Mesendoderm (in vitro differentiated cells): Measurements from ENCODE around the gene RAB11FIP4.
A peak's percentile ranks its signal among the peaks of the same experiment; 100 is the strongest.

Source experiments
- DNase-seq: peaks from one replicate; pipeline ENCODE4 v3.0.0; 2013
- H2AK5ac ChIP-seq: 2 replicates; pipeline ENCODE4 v1.6.1; 2013; ENCODE audit warnings: low read length, inconsistent platforms
- H2BK120ac ChIP-seq: 2 replicates; pipeline ENCODE4 v1.6.1; 2013; ENCODE audit warnings: low read depth, mild to moderate bottlenecking, low read length, moderate library complexity, mixed read lengths
- H2BK15ac ChIP-seq: replicated peaks from 2 replicates; pipeline ENCODE4 v1.6.1; 2013; ENCODE audit warnings: low read depth, mild to moderate bottlenecking, moderate library complexity
- H2BK5ac ChIP-seq: 2 replicates; pipeline ENCODE4 v1.6.1; 2013; ENCODE audit warnings: low read length, inconsistent platforms
- H3K18ac ChIP-seq: 2 replicates; pipeline ENCODE4 v1.6.1; 2013; ENCODE audit warnings: mild to moderate bottlenecking, low read length, mixed read lengths
- H3K23ac ChIP-seq: one replicate; pipeline ENCODE4 v1.6.1; 2013; ENCODE audit warnings: low read length
- H3K27ac ChIP-seq: 2 replicates; pipeline ENCODE4 v1.5.1; 2013; ENCODE audit warnings: low read depth, mild to moderate bottlenecking, inconsistent platforms, low read length, moderate library complexity
- H3K27me3 ChIP-seq: 2 replicates; pipeline ENCODE4 v1.6.1; 2013; ENCODE audit warnings: low read length, control low read depth, mild to moderate bottlenecking, inconsistent platforms; ENCODE audit not compliant: insufficient read depth, poor library complexity
- H3K36me3 ChIP-seq: 2 replicates; pipeline ENCODE4 v1.6.1; 2013; ENCODE audit warnings: low read length, inconsistent platforms; ENCODE audit not compliant: control insufficient read depth, insufficient read depth
- H3K4ac ChIP-seq: one replicate; pipeline ENCODE4 v1.6.1; 2013; ENCODE audit warnings: low read depth, mild to moderate bottlenecking, low read length, moderate library complexity
- H3K4me1 ChIP-seq: 2 replicates; pipeline ENCODE4 v1.6.1; 2013; ENCODE audit warnings: low read depth, low read length, inconsistent platforms; ENCODE audit not compliant: control insufficient read depth
- H3K4me2 ChIP-seq: 2 replicates; pipeline ENCODE4 v1.6.1; 2013; ENCODE audit warnings: low read length
- H3K4me3 ChIP-seq: 2 replicates; pipeline ENCODE4 v1.5.1; 2013; ENCODE audit warnings: mild to moderate bottlenecking, low read length
- H3K56ac ChIP-seq: one replicate; pipeline ENCODE4 v1.6.1; 2013; ENCODE audit warnings: low read length
- H3K79me1 ChIP-seq: 2 replicates; pipeline ENCODE4 v1.6.1; 2013; ENCODE audit warnings: low read length, inconsistent platforms
- H3K79me2 ChIP-seq: 2 replicates; pipeline ENCODE4 v1.6.1; 2013; ENCODE audit warnings: mild to moderate bottlenecking, low read length; ENCODE audit not compliant: control insufficient read depth, insufficient read depth
- H3K9ac ChIP-seq: 2 replicates; pipeline ENCODE4 v1.6.1; 2013; ENCODE audit warnings: low read length, inconsistent platforms
- H4K5ac ChIP-seq: one replicate; pipeline ENCODE4 v1.6.1; 2013; ENCODE audit warnings: low read length
- H4K8ac ChIP-seq: one replicate; pipeline ENCODE4 v1.6.1; 2013; ENCODE audit warnings: low read depth, mild to moderate bottlenecking, control low read depth, low read length, moderate library complexity
- WGBS: extraction: QIAGEN DNeasy Blood & Tissue Kit; methylation state at CpG from one replicate; pipeline ENCODE4 v1.1.7; 2013; ENCODE audit warnings: low lambda C conversion rate, missing lambda C conversion rate; ENCODE audit not compliant: insufficient coverage; ENCODE audit errors: extremely low coverage; 5-methylcytosine and 5-hydroxymethylcytosine counted together

The RAB11FIP4 gene

GRCh38 chr17:31373150-31374093 is 18.1 kb upstream of the RAB11FIP4 start:
- H2BK5ac ChIP-seq, result no peak overlapping the region
- no peak overlapping the region for H3K9ac ChIP-seq
- no peaks in the 10 kb centered on the region for H3K79me1 ChIP-seq
- no peak overlapping the region for H3K4me2 ChIP-seq
- H2BK120ac ChIP-seq, result no peak overlapping the region
- no CpG with 5 or more reads among the region's 10 CpGs for WGBS
- no peak overlapping the region for H3K23ac ChIP-seq
- no peaks in the 10 kb centered on the region for H3K27me3 ChIP-seq
- no peak overlapping the region for H2AK5ac ChIP-seq
- no peak overlapping the region for H4K8ac ChIP-seq
- no peak overlapping the region for H4K5ac ChIP-seq
- DNase-seq, result peak; percentile 60
- H3K79me2 ChIP-seq, result no peaks in the 10 kb centered on the region
- no peak overlapping the region for H3K56ac ChIP-seq
- peaks cover 1% of the 10 kb centered on the region for H3K4me1 ChIP-seq
- H3K36me3 ChIP-seq, result no peaks in the 10 kb centered on the region
- H3K4me3 ChIP-seq, result no peak overlapping the region
- no peak overlapping the region for H2BK15ac ChIP-seq
- no peak overlapping the region for H3K27ac ChIP-seq
- no peak overlapping the region for H3K4ac ChIP-seq
- no peak overlapping the region for H3K18ac ChIP-seq

GRCh38 chr17:31374094-31374447 is 17.4 kb upstream of the RAB11FIP4 start:
- Histone ChIP-seq H3K4me1 (peaks cover 3% of the 10 kb centered on the region), H3K27me3 (no peaks in the 10 kb centered on the region), H3K18ac (no peak overlapping the region), H2BK120ac (no peak overlapping the region), H2AK5ac (no peak overlapping the region), H3K23ac (no peak overlapping the region), H3K56ac (no peak overlapping the region), H3K79me2 (no peaks in the 10 kb centered on the region), H2BK15ac (no peak overlapping the region), H3K9ac (no peak overlapping the region), H3K4ac (no peak overlapping the region), H3K27ac (no peak overlapping the region), H3K4me2 (no peak overlapping the region), H4K5ac (no peak overlapping the region), H4K8ac (no peak overlapping the region), H3K36me3 (no peaks in the 10 kb centered on the region), H3K4me3 (no peak overlapping the region), H3K79me1 (no peaks in the 10 kb centered on the region), H2BK5ac (no peak overlapping the region)
- whole genome bisulfite sequencing, result no CpG with 5 or more reads among the region's 6 CpGs
- no peak for DNase-seq

DNA sequence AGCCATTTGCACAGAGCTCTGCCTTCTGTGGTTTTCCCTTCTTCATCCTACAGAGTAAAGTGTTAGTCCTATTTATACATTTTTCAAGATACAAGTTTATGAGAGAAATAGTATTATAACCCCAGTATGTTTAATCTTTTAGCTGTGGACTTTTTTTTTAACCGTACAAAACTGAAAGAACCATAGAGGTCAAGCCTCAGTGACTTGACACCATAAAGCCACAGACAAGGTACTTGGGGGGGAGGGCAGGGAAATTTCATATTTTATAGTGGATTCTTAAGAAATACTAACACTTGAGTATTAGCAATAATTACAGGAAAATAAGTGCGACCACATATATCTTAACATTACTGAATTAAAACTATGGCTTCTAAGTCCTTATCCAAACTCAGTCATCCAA is 17.0 kb upstream of the RAB11FIP4 start:
- no peak overlapping the region for H3K27ac ChIP-seq
- no peak overlapping the region for H3K4ac ChIP-seq
- no peak overlapping the region for H3K23ac ChIP-seq
- H3K4me2 ChIP-seq, result no peak overlapping the region
- H3K79me1 ChIP-seq, result no peaks in the 10 kb centered on the region
- no peak overlapping the region for H4K8ac ChIP-seq
- no peak for DNase-seq
- peaks cover 3% of the 10 kb centered on the region for H3K4me1 ChIP-seq
- H3K18ac ChIP-seq, result no peak overlapping the region
- no peak overlapping the region for H3K4me3 ChIP-seq
- H3K27me3 ChIP-seq, result no peaks in the 10 kb centered on the region
- H2AK5ac ChIP-seq, result no peak overlapping the region
- no peak overlapping the region for H3K56ac ChIP-seq
- no peak overlapping the region for H4K5ac ChIP-seq
- no CpG with 5 or more reads among the region's 2 CpGs for WGBS
- H3K9ac ChIP-seq, result no peak overlapping the region
- H2BK15ac ChIP-seq, result no peak overlapping the region
- H3K36me3 ChIP-seq, result no peaks in the 10 kb centered on the region
- no peaks in the 10 kb centered on the region for H3K79me2 ChIP-seq
- no peak overlapping the region for H2BK5ac ChIP-seq
- no peak overlapping the region for H2BK120ac ChIP-seq

- Histone ChIP-seq H3K27ac (no peak overlapping the region), H3K4me3 (no peak overlapping the region), H3K27me3 (no peaks in the 10 kb centered on the region), H3K56ac (no peak overlapping the region), H3K36me3 (no peaks in the 10 kb centered on the region), H3K23ac (no peak overlapping the region), H4K8ac (no peak overlapping the region), H2BK5ac (no peak overlapping the region), H3K79me1 (no peaks in the 10 kb centered on the region), H3K4ac (no peak overlapping the region), H3K4me2 (no peak overlapping the region), H2BK15ac (no peak overlapping the region), H3K9ac (no peak overlapping the region), H4K5ac (no peak overlapping the region), H3K18ac (no peak overlapping the region), H3K4me1 (peaks cover 3% of the 10 kb centered on the region), H2BK120ac (no peak overlapping the region), H3K79me2 (no peaks in the 10 kb centered on the region), H2AK5ac (no peak overlapping the region)
- DNase-seq, result peak; percentile 65
Observed at GRCh38 chr17:31378638-31379037, 12.8 kb upstream of the RAB11FIP4 start.

DNA sequence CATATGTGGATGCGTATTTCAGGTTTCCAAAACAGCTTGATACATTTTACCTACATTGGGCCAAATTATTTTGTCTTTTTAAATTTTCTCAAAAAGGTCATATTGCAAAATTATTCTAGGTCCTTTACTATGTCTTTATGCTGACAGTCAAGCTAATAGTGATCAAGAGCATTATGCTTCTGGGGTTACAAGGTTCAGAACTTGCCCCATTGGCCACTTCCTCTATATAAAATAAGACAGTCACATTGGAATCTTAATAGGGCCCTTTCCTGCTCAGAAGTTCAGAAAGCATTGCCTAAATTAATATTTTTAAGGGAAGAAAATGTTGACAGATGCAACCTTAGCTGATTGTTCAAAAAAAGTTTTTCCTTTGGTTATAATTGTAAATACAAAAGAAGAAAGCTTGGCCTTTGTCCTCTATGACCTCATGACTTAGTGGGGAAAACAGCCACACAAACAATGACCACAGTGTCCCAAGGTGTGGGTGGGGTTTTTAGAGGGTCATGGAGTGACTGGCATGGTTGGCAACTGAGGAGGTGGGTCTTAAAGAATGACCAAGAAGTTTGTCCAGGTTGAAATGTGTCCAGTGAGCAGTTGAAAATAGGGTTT is 11.8 kb upstream of the RAB11FIP4 start:
- Histone ChIP-seq H3K4ac (no peak overlapping the region), H3K18ac (no peak overlapping the region), H3K36me3 (no peaks in the 10 kb centered on the region), H3K4me3 (no peak overlapping the region), H3K4me1 (peaks cover 3% of the 10 kb centered on the region), H2BK15ac (no peak overlapping the region), H2BK120ac (no peak overlapping the region), H3K23ac (no peak overlapping the region), H2AK5ac (no peak overlapping the region), H2BK5ac (no peak overlapping the region), H3K79me1 (no peaks in the 10 kb centered on the region), H3K27me3 (no peaks in the 10 kb centered on the region), H4K5ac (no peak overlapping the region), H3K27ac (no peak overlapping the region), H3K79me2 (no peaks in the 10 kb centered on the region), H3K56ac (no peak overlapping the region), H3K9ac (no peak overlapping the region), H3K4me2 (no peak overlapping the region), H4K8ac (no peak overlapping the region)
- DNase-seq, result no peak
- no CpG with 5 or more reads among the region's 1 CpG for WGBS
